Non-pigmented ciliary epithelial cell (primary cell): ENCODE results near the gene PLXNA1.

ENCODE experiments used
- DNase-seq: peaks from one replicate; pipeline ENCODE4 v3.0.0-alpha.2; 2010; ENCODE audit warnings: low read depth

Gene PLXNA1

GRCh38 chr3:126967386-126967785, 15.5 kb upstream of the PLXNA1 start:
- DNase-seq: no peak

GRCh38 chr3:126968391-126969390, 14.2 kb upstream of the PLXNA1 start:
- DNase-seq: no peak

GRCh38 chr3:126969586-126969985, 13.3 kb upstream of the PLXNA1 start:
- no peak for DNase-seq

- DNase-seq: no peak
These were observed 12.8 kb upstream of the PLXNA1 start for GRCh38 chr3:126970101-126970500.

- no peak for DNase-seq
These were observed 12.0 kb upstream of the PLXNA1 start for GRCh38 chr3:126970921-126971320.

- DNase-seq: no peak
These were observed 11.0 kb upstream of the PLXNA1 start for GRCh38 chr3:126971891-126972351.

GRCh38 chr3:126972866-126973265, 10.0 kb upstream of the PLXNA1 start:
- DNase-seq: no peak

- no peak for DNase-seq
These were observed 9.1 kb upstream of the PLXNA1 start for GRCh38 chr3:126973814-126974213.

- no peak for DNase-seq
These were observed 8.2 kb upstream of the PLXNA1 start for GRCh38 chr3:126974756-126975155.

- DNase-seq: no peak
These were observed 6.0 kb upstream of the PLXNA1 start for GRCh38 chr3:126976906-126977305.

- no peak for DNase-seq
These were observed 5.1 kb upstream of the PLXNA1 start for GRCh38 chr3:126977821-126978220.

GRCh38 chr3:126978291-126978690, 4.6 kb upstream of the PLXNA1 start:
- no peak for DNase-seq

GRCh38 chr3:126979046-126979628, 3.8 kb upstream of the PLXNA1 start:
- DNase-seq: no peak

GRCh38 chr3:126980266-126980811, 2.6 kb upstream of the PLXNA1 start:
- no peak for DNase-seq

- no peak for DNase-seq
These were observed 817 bp upstream of the PLXNA1 start for GRCh38 chr3:126982126-126982470.

GRCh38 chr3:126983276-126983652, 349 bp downstream of the PLXNA1 start:
- DNase-seq: no peak

- DNase-seq: no peak
These were observed 907 bp downstream of the PLXNA1 start for GRCh38 chr3:126983653-126984390.

GRCh38 chr3:126984391-126985131, 1.6 kb downstream of the PLXNA1 start:
- DNase-seq: no peak

GRCh38 chr3:126985132-126985985, 2.4 kb downstream of the PLXNA1 start:
- DNase-seq: no peak

- DNase-seq: no peak
These were observed 3.1 kb downstream of the PLXNA1 start for GRCh38 chr3:126986001-126986400.

- no peak for DNase-seq
These were observed 4.2 kb downstream of the PLXNA1 start for GRCh38 chr3:126987129-126987528.
